ENCODE measurements around the gene PDAP1.

DNA sequence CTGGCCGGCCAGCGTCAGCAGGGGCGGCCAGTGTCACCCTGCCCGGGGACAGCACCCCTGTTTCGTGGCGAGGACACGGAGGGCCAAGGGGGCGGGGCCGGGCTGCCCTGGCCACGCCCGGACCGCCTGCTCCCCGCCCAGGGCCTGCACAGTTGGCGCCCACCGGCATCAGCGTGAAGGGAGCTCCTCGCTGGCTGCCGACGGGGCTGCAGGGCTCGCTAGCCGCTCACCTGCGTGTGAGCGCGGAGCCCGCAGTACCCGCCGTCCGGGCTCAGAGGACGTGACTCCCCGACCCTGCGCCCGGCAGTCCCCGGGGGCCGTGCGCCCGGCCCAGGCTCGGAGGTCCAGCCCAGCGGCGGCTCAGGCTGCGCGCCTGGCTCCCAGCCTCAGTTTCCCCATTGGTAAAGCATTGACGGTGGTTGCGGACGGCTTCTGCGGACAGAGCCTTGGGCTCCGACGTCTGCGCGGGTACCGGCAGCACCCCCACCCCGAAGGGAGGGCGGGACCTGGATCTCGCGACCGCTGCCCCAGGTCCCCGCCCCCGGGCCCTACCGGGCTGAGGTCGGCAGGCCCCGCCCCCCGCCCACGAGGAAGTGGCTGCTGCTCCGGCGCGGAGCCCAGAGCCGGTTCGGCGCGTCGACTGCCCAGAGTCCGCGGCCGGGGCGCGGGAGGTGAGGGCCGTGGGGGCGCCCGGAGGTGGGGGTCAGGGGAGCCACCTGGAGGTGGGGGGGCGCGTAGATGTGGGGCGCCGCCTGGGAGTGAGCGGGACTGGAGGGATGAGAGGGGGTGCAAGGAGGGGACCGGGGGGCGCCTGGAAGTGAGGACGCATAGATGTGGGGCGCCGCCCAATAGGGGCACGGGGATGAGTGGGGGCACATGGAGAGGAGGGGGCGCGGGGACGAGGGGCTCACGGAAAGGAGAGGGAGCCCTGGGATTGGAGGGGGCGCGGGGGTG, 34.0 kb downstream of the PDAP1 start, which contains the start of gene ARPC1B:
- TF ChIP-seq, protein P1, sequence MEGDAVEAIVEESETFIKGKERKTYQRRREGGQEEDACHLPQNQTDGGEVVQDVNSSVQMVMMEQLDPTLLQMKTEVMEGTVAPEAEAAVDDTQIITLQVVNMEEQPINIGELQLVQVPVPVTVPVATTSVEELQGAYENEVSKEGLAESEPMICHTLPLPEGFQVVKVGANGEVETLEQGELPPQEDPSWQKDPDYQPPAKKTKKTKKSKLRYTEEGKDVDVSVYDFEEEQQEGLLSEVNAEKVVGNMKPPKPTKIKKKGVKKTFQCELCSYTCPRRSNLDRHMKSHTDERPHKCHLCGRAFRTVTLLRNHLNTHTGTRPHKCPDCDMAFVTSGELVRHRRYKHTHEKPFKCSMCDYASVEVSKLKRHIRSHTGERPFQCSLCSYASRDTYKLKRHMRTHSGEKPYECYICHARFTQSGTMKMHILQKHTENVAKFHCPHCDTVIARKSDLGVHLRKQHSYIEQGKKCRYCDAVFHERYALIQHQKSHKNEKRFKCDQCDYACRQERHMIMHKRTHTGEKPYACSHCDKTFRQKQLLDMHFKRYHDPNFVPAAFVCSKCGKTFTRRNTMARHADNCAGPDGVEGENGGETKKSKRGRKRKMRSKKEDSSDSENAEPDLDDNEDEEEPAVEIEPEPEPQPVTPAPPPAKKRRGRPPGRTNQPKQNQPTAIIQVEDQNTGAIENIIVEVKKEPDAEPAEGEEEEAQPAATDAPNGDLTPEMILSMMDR (conservative IDR thresholded peaks at IDR 0.05; ENCODE audit: low read length): no peak
- TF ChIP-seq EZH2phosphoT487 (IDR thresholded peaks at IDR 0.05; ENCODE audit: borderline replicate concordance): no peak

All from Loucy (cell line).